WI38 (cell line): ENCODE results near the gene CUL1.

Source experiments
- H3K4me3 ChIP-seq: 2 replicates; pipeline ENCODE4 v1.5.1; 2011; ENCODE audit warnings: low read depth, mild to moderate bottlenecking, control low read depth, low read length
- CTCF ChIP-seq: IDR thresholded peaks from 2 replicates; pipeline ENCODE4 v1.5.1; 2012; ENCODE audit warnings: low read depth, mild to moderate bottlenecking, control low read depth, low read length

CUL1 gene

GRCh38 chr7:148815612-148816011 lies 116.9 kb downstream of the CUL1 start:
- no peak for TF ChIP-seq CTCF
- no peak overlapping the region for H3K4me3 ChIP-seq

GRCh38 chr7:148819697-148820360 lies 121.1 kb downstream of the CUL1 start:
- TF ChIP-seq CTCF: no peak

GRCh38 chr7:148821422-148821821 lies 122.7 kb downstream of the CUL1 start:
- no peak for TF ChIP-seq CTCF
- no peak overlapping the region for H3K4me3 ChIP-seq

More at GRCh38 chr7:148819697-148820360, 121.1 kb downstream of the CUL1 start:
- H3K4me3 ChIP-seq: no peak overlapping the region

GRCh38 chr7:148824864-148825263 lies 126.2 kb downstream of the CUL1 start:
- TF ChIP-seq CTCF: no peak
- no peak overlapping the region for H3K4me3 ChIP-seq

DNA sequence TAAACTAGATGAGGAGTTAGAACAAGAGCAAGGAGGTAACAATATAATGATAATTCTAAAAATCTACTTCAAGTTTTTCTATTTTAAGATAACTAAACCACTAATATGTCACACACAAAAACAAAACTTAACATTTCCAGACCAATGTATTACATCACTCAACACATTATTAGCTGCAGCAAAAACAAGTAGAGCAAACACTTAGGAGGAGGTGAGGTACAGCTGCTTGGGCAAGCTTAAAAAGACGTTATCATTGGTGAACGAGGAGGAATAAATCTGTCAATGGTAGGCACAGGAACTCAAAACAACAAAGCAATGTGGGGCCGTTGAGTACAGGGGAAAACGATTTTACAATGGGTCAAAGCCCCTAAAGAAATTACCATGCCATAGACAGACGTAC lies 126.6 kb downstream of the CUL1 start:
- TF ChIP-seq CTCF: no peak
- no peak overlapping the region for H3K4me3 ChIP-seq

DNA sequence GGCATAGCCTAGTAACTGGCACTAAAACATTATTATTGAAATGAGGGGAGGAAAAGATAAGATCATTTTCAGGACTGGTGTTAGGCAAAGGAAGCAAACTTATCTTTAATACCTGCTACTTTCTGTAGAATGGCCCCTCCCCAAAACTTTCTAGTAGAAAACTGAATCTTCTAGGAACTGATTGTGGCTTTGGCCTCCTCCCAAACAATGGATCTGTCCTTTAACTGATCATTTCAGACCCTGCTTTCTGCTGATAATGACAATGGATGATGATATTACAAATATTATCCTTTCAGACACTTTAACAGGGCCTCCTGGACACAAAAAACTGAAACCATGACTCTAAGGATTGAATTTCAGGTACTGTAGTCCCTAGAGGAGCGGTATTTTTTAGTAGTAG lies 130.3 kb downstream of the CUL1 start:
- no peak overlapping the region for H3K4me3 ChIP-seq
- TF ChIP-seq CTCF: no peak

DNA sequence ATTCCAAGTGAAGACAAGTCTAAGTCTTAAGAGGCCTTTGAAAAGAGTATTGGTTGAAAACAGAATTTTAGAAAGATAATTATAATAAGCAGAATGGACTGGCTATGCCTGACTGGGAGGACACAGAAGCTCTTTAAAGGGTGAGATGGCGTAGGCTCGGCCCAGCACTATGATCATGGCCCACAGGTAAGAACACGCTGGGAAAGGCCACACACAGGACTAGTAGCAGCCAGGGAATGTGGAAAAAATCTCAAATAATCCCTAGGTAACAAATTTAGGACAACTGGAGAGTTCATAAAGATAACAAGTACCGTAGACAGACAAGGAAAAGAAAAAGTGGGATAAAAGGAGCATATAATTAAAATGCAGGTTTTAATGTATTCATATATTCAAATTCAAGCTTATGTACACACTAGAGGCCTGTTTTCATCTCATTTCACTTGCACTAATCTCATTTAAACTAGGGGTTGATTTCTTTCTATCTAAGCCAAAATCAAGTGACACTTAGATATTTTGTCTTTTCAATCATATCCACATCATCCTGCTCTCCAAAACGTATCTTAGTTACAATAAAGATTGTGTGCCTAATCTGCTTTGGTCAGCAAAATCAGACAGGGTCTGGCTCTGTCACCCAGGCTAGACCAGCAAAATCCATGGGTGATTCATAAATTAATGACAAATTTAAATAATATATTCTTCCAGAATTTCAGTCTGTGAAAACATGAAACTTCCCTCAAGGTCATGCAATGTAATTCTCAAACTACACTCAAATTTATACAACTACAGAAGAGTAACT lies 132.4 kb downstream of the CUL1 start:
- no peak for TF ChIP-seq CTCF

More for the DNA sequence above, 132.4 kb downstream of the CUL1 start:
- no peak overlapping the region for H3K4me3 ChIP-seq
